IPS-15b (cell line): ENCODE results near the gene SP7.
"Not testable (repeated sequence)": the region's sequence is repeated elsewhere in the genome, so short reads cannot be mapped to it uniquely, and the experiment has no call there.

ENCODE experiments used
- H3K27me3 ChIP-seq: one replicate; pipeline ENCODE4 v1.6.1; 2013; ENCODE audit warnings: low read length; ENCODE audit not compliant: control insufficient read depth, insufficient read depth
- H3K36me3 ChIP-seq: one replicate; pipeline ENCODE4 v1.6.1; 2013; ENCODE audit warnings: low read length; ENCODE audit not compliant: control insufficient read depth, insufficient read depth
- H3K4me1 ChIP-seq: one replicate; pipeline ENCODE4 v1.6.1; 2013; ENCODE audit warnings: mild to moderate bottlenecking, low read length; ENCODE audit not compliant: control insufficient read depth, insufficient read depth
- H3K4me3 ChIP-seq: one replicate; pipeline ENCODE4 v1.5.1; 2013; ENCODE audit warnings: low read depth, low read length
- H3K9ac ChIP-seq: one replicate; pipeline ENCODE4 v1.6.1; 2013; ENCODE audit warnings: low read depth, mild to moderate bottlenecking, low read length
- H3K9me3 ChIP-seq: one replicate; pipeline ENCODE4 v1.6.1; 2013; ENCODE audit warnings: mild to moderate bottlenecking, low read length; ENCODE audit not compliant: control insufficient read depth, insufficient read depth

Gene SP7

DNA sequence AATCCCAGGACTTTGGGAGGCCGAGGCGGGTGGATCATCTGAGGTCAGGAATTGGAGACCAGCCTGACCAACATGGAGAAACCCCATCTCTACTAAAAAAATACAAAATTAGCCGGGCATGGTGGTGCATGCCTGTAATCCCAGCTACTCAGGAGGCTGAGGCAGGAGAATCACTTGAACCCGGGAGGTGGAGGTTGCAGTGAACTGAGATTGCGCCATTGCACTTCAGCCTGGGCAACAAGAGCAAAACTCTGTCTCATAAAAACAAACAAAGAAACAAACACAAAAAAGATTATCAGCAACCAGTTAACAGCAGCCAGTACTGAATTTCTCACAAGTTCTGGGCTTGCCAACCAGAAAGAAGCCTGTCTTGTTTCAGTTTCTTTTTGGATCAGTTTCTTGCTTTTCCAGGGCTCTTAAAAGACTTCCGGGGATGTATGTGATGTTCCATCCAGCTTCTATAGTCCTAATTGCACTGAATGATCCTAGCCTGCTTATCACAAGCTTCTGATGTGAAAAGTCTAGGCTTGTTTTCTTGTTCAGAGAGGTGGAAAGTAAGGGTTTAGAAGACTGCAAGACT is 37.5 kb upstream of the SP7 start:
- H3K4me1 ChIP-seq, H3K9ac ChIP-seq, H3K27me3 ChIP-seq, H3K9me3 ChIP-seq, H3K36me3 ChIP-seq, H3K4me3 ChIP-seq: not testable (repeated sequence)

DNA sequence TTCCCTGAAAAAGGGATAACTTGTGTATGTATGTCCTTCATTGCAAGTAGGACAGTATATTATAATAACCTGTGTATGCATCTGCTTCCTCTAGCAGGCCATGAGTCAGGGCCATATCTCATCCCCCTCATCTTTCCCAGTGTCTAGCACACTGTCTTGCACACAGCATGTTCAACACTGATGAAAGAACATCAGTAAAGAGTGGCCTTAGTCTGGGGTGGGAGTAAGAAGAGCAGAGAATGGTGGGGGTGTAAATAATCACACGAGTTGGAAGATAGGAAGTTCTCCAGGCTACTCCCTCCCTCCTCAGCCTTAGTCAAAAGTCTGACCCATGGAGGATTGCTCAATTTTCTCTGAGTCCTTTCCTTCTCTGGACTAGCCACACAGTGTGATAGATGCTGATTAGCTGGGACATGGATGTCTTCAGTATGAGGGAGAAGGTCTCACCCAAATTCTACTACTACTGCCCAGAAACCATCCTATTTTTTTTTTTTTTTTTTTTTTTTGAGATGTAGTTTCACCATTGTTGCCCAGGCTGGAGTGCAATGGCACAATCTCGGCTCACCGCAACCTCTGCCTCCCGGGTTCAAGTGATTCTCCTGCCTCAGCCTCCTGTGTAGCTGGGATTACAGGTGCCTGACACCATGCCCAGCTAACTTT is 29.2 kb upstream of the SP7 start:
- H3K36me3 ChIP-seq: no peaks in the 10 kb centered on the region
- no peaks in the 10 kb centered on the region for H3K9me3 ChIP-seq
- no peaks in the 10 kb centered on the region for H3K27me3 ChIP-seq
- H3K9ac ChIP-seq: no peak overlapping the region
- H3K4me3 ChIP-seq: no peak overlapping the region
- H3K4me1 ChIP-seq: peaks cover under 1% of the 10 kb centered on the region

DNA sequence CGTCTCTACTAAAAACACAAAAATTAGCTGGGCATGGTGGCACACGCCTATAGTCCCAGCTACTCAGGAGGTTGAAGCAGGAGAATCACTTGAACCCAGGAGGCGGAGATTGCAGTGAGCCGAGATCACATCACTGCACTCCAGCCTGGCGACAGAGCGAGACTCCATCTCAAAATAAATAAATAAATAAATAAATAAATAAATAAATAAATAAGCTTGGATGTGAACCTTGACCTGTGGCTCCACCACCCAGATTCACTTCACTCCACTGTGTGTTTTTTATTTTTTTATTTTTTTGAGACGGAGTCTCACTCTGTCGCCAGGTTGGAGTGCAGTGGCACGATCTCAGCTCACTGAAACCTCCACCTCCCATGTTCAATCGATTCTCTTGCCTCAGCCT is 25.5 kb upstream of the SP7 start:
- H3K9me3 ChIP-seq, H3K9ac ChIP-seq, H3K36me3 ChIP-seq, H3K27me3 ChIP-seq, H3K4me1 ChIP-seq, H3K4me3 ChIP-seq: not testable (repeated sequence)

GRCh38 chr12:53358836-53359419 is 22.8 kb upstream of the SP7 start:
- Histone ChIP-seq H3K4me1 (no peaks in the 10 kb centered on the region), H3K9ac (no peak overlapping the region), H3K4me3 (no peak overlapping the region), H3K27me3 (no peaks in the 10 kb centered on the region), H3K36me3 (no peaks in the 10 kb centered on the region), H3K9me3 (no peaks in the 10 kb centered on the region)

DNA sequence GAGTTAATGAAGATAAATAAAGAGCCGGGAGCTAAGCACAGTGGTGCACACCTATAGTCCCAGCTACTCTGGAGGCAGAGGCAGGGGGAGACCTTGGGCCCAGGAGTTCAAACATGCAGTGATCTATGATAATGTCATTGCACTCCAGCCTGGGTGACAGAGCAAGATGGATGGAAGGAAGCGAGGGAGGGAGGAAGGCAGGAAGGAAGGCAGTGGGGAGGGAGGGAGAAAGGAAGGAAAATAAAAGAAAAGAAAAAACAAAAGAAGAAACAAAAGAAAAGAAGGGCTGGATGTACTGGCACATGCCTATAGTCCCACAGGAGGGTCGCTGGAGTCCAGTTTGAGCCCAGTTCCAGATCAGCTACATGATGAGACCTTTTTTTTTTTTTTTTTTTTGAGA is 19.0 kb upstream of the SP7 start:
- H3K9ac ChIP-seq: no peak overlapping the region
- H3K9me3 ChIP-seq: no peaks in the 10 kb centered on the region
- H3K4me1 ChIP-seq: no peaks in the 10 kb centered on the region
- no peaks in the 10 kb centered on the region for H3K36me3 ChIP-seq
- H3K27me3 ChIP-seq: no peaks in the 10 kb centered on the region
- H3K4me3 ChIP-seq: no peak overlapping the region

- Histone ChIP-seq H3K4me1 (no peaks in the 10 kb centered on the region), H3K9ac (no peak overlapping the region), H3K4me3 (no peak overlapping the region), H3K36me3 (no peaks in the 10 kb centered on the region), H3K9me3 (no peaks in the 10 kb centered on the region), H3K27me3 (no peaks in the 10 kb centered on the region)
Observed at GRCh38 chr12:53353257-53353655, 17.1 kb upstream of the SP7 start.

DNA sequence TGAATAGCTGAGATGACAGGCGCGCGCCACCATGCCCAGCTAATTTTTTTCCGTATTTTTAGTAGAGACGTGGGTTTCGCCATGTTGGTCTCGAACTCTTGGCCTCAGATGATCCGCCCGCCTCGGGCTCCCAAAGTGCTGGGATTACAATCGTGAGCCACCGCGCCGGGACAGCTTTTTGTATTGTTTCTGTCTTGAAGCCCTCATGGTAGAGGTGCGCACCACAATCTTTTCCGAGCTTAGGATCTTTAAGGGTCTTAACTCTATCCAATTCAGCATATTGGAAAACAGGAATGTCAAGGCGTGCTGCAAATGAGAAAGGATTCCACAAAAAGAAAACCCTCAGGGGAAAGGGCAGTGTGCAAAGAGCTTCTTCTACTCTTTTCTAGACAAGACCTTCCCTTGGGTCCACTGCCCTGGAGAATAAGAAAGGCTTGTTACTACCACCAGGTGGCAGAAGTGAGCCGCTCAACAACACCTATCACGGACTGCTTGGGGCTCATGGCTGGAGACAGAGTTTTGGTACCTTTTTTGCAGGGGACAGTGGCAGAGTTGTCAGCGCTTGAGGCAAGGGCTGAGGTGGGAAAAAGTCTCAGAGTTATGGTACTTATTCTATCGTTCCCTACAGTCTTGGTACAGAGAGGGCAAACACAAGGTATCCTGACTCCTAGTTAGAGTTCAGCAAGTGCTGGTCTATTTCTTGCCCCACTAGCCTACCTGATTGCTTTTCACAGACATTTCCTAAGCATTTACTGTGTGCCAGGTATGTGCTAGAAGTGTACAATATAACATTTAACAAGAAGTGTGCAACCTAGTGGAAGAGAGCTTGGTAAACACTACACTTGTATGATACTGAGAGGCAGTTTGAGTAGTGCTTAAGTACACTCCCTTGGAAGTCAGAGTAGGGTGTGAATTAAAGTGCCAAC is 16.4 kb upstream of the SP7 start:
- Histone ChIP-seq H3K4me3 (no peak overlapping the region), H3K36me3 (no peaks in the 10 kb centered on the region), H3K9ac (no peak overlapping the region), H3K27me3 (no peaks in the 10 kb centered on the region), H3K4me1 (no peaks in the 10 kb centered on the region), H3K9me3 (no peaks in the 10 kb centered on the region)

DNA sequence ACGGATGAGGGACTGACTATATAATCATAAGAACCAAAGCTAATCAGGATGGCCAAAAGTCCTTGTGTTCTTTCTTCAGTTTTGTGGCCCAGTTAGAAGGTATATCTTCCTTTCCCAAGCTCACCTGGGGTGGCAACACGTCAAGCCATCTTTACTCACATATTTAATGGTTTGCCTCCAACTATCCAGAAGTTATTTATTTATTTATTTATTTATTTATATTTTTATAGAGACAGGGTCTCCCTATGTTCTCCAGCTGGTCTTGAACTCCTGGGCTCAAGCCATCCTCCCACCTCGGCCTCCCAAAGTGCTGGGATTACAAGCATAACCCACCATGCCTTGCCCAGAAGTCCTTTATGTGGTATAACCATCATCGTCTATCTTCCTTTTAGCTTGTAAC is 11.8 kb upstream of the SP7 start:
- no peak overlapping the region for H3K4me3 ChIP-seq
- peaks cover 28% of the 10 kb centered on the region for H3K27me3 ChIP-seq
- no peaks in the 10 kb centered on the region for H3K9me3 ChIP-seq
- H3K4me1 ChIP-seq: peaks cover 12% of the 10 kb centered on the region
- no peak overlapping the region for H3K9ac ChIP-seq
- no peaks in the 10 kb centered on the region for H3K36me3 ChIP-seq

- no peak overlapping the region for H3K4me3 ChIP-seq
- H3K9ac ChIP-seq: no peak overlapping the region
- H3K36me3 ChIP-seq: no peaks in the 10 kb centered on the region
- H3K9me3 ChIP-seq: no peaks in the 10 kb centered on the region
- peaks cover 30% of the 10 kb centered on the region for H3K27me3 ChIP-seq
- peaks cover 12% of the 10 kb centered on the region for H3K4me1 ChIP-seq
Observed at GRCh38 chr12:53346491-53346890, 10.3 kb upstream of the SP7 start.

GRCh38 chr12:53345486-53346188 is 9.5 kb upstream of the SP7 start:
- Histone ChIP-seq H3K36me3 (no peaks in the 10 kb centered on the region), H3K27me3 (peaks cover 35% of the 10 kb centered on the region), H3K4me3 (peak overlapping the region; percentile 58), H3K9me3 (no peaks in the 10 kb centered on the region), H3K9ac (no peak overlapping the region), H3K4me1 (peaks cover 12% of the 10 kb centered on the region)

GRCh38 chr12:53344824-53345485 is 8.8 kb upstream of the SP7 start:
- no peak overlapping the region for H3K9ac ChIP-seq
- peak overlapping the region; percentile 58 for H3K4me3 ChIP-seq
- H3K36me3 ChIP-seq: no peaks in the 10 kb centered on the region
- peaks cover 39% of the 10 kb centered on the region for H3K27me3 ChIP-seq
- peaks cover 12% of the 10 kb centered on the region for H3K4me1 ChIP-seq
- H3K9me3 ChIP-seq: no peaks in the 10 kb centered on the region
